OCI-LY1 (cell line): ENCODE results near the gene KCNH3.

Experiments
- H2AFZ ChIP-seq: fragments of 200-600 bp; sonication (generic), shearing (Covaris generic); 2 replicates; pipeline ENCODE4 v1.6.0; 2014; ENCODE audit warnings: antibody characterized with exemption, mild to moderate bottlenecking, low read length
- H3F3A ChIP-seq: fragments of 200-600 bp; sonication (generic), shearing (Covaris generic); 2 replicates; pipeline ENCODE4 v1.6.0; 2014; ENCODE audit warnings: mild to moderate bottlenecking, antibody characterized with exemption, low read length, moderate library complexity; ENCODE audit not compliant: insufficient read depth
- H3K27ac ChIP-seq: fragments of 200-600 bp; sonication (generic); 2 replicates; pipeline ENCODE4 v1.5.1; 2014; ENCODE audit warnings: low read length, mixed run types, mild to moderate bottlenecking, low read depth; ENCODE audit not compliant: poor library complexity, severe bottlenecking
- H3K27me3 ChIP-seq: fragments of 200-600 bp; sonication (generic); 2 replicates; pipeline ENCODE4 v1.6.0; 2014; ENCODE audit warnings: antibody characterized with exemption, mild to moderate bottlenecking, low read length, moderate library complexity; ENCODE audit not compliant: insufficient read depth
- H3K36me3 ChIP-seq: fragments of 200-600 bp; sonication (generic); 2 replicates; pipeline ENCODE4 v1.6.1; 2014; ENCODE audit warnings: mild to moderate bottlenecking, antibody characterized with exemption, low read length, moderate library complexity, mixed read lengths; ENCODE audit not compliant: insufficient read depth
- H3K4me1 ChIP-seq: fragments of 200-600 bp; sonication (generic); 2 replicates; pipeline ENCODE4 v1.5.1; 2014; ENCODE audit warnings: mild to moderate bottlenecking, low read length, moderate library complexity; ENCODE audit not compliant: insufficient read depth, severe bottlenecking
- H3K4me2 ChIP-seq: fragments of 200-600 bp; sonication (generic), shearing (Covaris generic); 2 replicates; pipeline ENCODE4 v1.6.1; 2014; ENCODE audit warnings: low read length
- H3K4me3 ChIP-seq: fragments of 200-600 bp; sonication (generic); 2 replicates; pipeline ENCODE4 v1.5.1; 2014; ENCODE audit warnings: low read length, low read depth, mild to moderate bottlenecking, mixed read lengths; ENCODE audit not compliant: poor library complexity, severe bottlenecking
- H3K79me2 ChIP-seq: fragments of 200-600 bp; shearing (Covaris generic); 2 replicates; pipeline ENCODE4 v1.6.1; 2016; ENCODE audit warnings: mixed run types, low read length, mixed read lengths; ENCODE audit not compliant: insufficient read depth
- H3K9ac ChIP-seq: fragments of 200-600 bp; sonication (generic), shearing (Covaris generic); 2 replicates; pipeline ENCODE4 v1.6.1; 2014; ENCODE audit warnings: mild to moderate bottlenecking, low read length, mixed read lengths
- H3K9me2 ChIP-seq: fragments of 200-600 bp; sonication (generic), shearing (Covaris generic); 2 replicates; pipeline ENCODE4 v1.6.1; 2014; ENCODE audit warnings: low read depth, mild to moderate bottlenecking, low read length, mixed read lengths
- H3K9me3 ChIP-seq: fragments of 200-600 bp; shearing (Covaris generic); 2 replicates; pipeline ENCODE4 v1.6.1; 2014; ENCODE audit warnings: low read length, mixed read lengths
- H4K20me1 ChIP-seq: fragments of 200-600 bp; sonication (generic), shearing (Covaris generic); 2 replicates; pipeline ENCODE4 v1.6.0; 2016; ENCODE audit warnings: mild to moderate bottlenecking, low read length; ENCODE audit not compliant: insufficient read depth
- CTCF ChIP-seq: fragments of 200-600 bp; sonication (generic), shearing (Covaris generic); IDR thresholded peaks from 2 replicates; pipeline ENCODE4 v1.5.1; 2017; ENCODE audit warnings: mild to moderate bottlenecking, antibody characterized with exemption, low read length, moderate library complexity, mixed read lengths
- EZH2 ChIP-seq: fragments of 200-600 bp; sonication (generic), shearing (Covaris generic); IDR thresholded peaks from 2 replicates; pipeline ENCODE4 v1.8.0; 2017; ENCODE audit warnings: borderline replicate concordance, mixed run types, mild to moderate bottlenecking, antibody characterized with exemption, low read length, moderate library complexity, mixed read lengths

The KCNH3 gene

DNA sequence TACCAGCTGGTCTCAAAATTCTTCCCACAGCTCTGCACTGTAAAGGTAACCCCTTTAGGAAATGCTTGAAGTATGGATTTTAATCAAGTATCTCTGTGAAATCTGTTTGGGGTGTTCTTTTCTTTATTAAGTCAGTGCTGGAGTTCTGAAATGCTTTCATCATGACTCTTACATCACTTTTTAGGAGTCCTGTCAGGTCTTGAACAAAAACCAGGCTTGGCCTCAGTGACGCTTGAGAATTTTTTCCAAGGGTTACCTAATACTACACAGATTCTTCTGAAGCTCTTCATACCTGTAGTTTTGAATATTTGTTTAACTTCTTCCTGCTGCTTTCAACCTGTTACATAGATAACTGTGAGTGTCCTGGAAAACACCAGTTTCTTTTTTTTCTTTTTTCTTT, 47.0 kb upstream of the KCNH3 start:
- no peak overlapping the region for H3K9ac ChIP-seq

DNA sequence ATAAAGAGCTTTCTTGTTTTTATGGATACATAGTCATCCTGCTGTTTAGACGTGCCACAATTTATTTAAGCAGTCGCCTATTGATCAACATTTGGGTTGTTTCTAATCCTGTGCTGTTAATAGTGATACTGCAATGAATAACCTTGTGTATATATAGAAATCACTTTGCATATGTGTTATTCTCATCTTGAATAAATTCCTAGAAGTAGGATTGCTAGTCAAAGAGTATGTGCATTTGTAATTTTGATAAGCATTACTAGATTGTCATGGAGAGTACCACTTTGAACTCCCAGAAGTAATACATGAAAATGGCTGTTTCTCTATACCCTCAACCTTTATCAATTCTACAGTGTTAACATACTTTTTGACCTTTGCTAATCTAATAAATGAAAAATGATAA, 44.9 kb upstream of the KCNH3 start:
- H3K36me3 ChIP-seq = peaks cover 52% of the 10 kb centered on the region
- no peak overlapping the region for H3K4me3 ChIP-seq
- H2AFZ ChIP-seq = no peak overlapping the region
- no peaks in the 10 kb centered on the region for H3K4me1 ChIP-seq
- H3K9me3 ChIP-seq = no peaks in the 10 kb centered on the region
- no peak overlapping the region for H3K9ac ChIP-seq
- H3F3A ChIP-seq = no peaks in the 10 kb centered on the region
- H3K27me3 ChIP-seq = no peaks in the 10 kb centered on the region
- no peak overlapping the region for H3K27ac ChIP-seq
- H3K4me2 ChIP-seq = no peak overlapping the region
- no peaks in the 10 kb centered on the region for H3K79me2 ChIP-seq
- H3K9me2 ChIP-seq = no peaks in the 10 kb centered on the region
- H4K20me1 ChIP-seq = no peaks in the 10 kb centered on the region
- no peak for TF ChIP-seq EZH2
- TF ChIP-seq CTCF = no peak

More for the DNA sequence above, 47.0 kb upstream of the KCNH3 start:
- Histone ChIP-seq H3F3A (no peaks in the 10 kb centered on the region), H3K36me3 (peaks cover 48% of the 10 kb centered on the region), H3K4me3 (no peak overlapping the region), H3K27me3 (no peaks in the 10 kb centered on the region), H2AFZ (no peak overlapping the region), H3K9me2 (no peaks in the 10 kb centered on the region), H3K4me1 (no peaks in the 10 kb centered on the region), H3K27ac (no peak overlapping the region), H3K4me2 (no peak overlapping the region), H4K20me1 (no peaks in the 10 kb centered on the region), H3K79me2 (no peaks in the 10 kb centered on the region), H3K9me3 (no peaks in the 10 kb centered on the region)
- no peak for TF ChIP-seq CTCF
- TF ChIP-seq EZH2 = no peak

DNA sequence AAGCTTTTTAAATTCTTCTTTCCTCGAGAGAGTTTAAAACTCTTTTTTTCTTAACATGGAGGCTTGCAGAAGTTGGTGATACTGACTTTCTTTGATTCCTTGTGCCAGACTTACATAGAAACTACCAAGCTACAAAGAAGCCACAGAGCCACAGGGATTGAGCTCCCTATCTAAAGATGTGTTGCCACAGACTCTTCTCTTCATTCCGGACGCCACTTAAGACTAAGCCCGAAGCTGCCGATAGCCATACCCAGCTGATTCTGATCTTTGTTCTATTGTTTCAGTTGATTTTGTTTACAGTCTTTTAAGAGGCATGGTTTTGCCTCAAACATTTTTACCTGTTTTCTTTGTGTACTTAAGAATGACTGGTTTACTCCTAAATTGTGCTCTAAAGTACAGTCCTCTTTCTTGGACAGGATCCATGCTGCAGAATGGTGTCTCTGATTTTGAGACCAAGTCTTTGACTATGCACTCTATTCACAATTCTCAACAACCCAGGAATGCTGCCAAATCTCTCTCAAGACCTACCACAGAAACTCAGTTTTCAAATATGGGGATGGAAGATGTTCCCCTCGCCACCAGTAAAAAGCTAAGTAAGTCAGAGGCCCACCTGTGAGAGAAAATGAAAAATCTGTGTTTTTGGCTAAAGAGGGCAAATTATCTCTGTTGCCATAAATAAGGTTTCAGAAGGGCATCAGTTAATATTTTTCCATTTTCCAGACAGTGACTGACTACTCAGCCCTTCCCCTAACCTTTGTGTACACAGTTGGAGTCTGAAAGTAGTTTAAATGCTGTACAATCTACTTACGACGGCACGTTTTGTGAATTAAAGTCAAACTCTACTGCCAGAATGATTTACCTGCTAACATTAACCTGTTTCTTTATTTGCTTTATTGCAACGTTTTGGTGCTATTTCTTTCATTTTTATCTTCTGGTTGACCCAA, 42.1 kb upstream of the KCNH3 start:
- Histone ChIP-seq H3K36me3 (peaks cover 47% of the 10 kb centered on the region), H3K9me2 (no peaks in the 10 kb centered on the region), H4K20me1 (no peaks in the 10 kb centered on the region), H3K79me2 (no peaks in the 10 kb centered on the region), H3F3A (no peaks in the 10 kb centered on the region), H3K9me3 (no peaks in the 10 kb centered on the region), H3K27ac (no peak overlapping the region), H2AFZ (no peak overlapping the region), H3K4me2 (no peak overlapping the region), H3K27me3 (no peaks in the 10 kb centered on the region), H3K4me3 (no peak overlapping the region), H3K4me1 (no peaks in the 10 kb centered on the region), H3K9ac (no peak overlapping the region)
- TF ChIP-seq CTCF (no peak), EZH2 (no peak)
